Measurements from ENCODE around the gene LUZP1.

DNA sequence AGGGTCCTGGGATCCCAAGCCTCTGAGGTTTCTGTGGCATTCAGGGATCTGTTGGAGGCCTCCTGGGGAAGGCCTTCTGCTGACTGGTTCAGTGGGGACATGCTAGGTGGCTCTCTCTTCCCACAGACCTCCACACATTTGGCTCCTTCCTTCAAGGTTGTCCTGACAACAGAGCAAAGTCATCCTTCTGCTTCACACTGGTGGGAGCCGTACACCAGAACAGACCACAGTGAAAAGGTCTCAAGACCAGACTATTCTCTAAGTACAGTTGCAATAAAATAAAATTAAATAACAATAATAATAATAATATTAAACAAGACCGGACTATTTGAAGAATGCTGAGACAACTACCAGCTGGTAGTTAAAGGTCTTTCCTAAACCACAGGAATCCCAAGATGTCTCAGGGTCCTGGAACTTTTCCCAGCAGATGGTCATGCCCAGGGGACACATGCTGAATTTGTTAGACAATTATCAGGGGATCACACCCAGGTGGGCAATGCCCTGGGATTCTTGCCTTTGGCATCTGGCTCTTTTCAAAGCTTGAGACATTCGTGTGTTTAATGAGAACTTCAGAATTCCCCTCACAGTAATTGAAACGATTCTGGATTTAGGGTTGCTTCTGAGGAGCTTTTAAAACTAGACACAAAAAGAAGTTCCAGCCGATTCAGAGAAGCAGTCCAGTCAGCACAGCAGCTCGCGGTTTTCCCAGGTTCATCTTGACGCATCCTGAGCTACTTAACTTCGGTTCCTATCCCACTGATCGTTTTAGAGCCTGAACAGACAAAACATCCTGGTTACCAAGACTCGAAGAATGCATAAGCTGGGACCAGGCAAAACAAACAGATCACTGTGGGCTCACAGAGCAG, 25.7 kb upstream of the LUZP1 start:
- TF ChIP-seq POLR2A (IDR thresholded peaks at IDR 0.05) (no peak), CTCF (IDR thresholded peaks at IDR 0.05) (no peak), POLR2AphosphoS5 (IDR thresholded peaks at IDR 0.05) (no peak)

All from suprapubic skin (tissue), 4 donors.